SU-DHL-6 (cell line): ENCODE measurements around the gene ZCCHC13.

Source experiments
- EZH2phosphoT487 ChIP-seq: fragments of 200-600 bp; sonication (generic), shearing (Covaris generic); conservative IDR thresholded peaks from 2 replicates; pipeline ENCODE4 v1.6.1; 2018; ENCODE audit warnings: mild to moderate bottlenecking, antibody characterized with exemption, low read length, moderate library complexity, mixed read lengths
- TF ChIP-seq, protein P1 (sequence below): fragments of 200-600 bp; sonication (generic); IDR thresholded peaks from one replicate; pipeline ENCODE4 v1.5.1; 2017; ENCODE audit warnings: antibody characterized with exemption, mild to moderate bottlenecking, low read length, moderate library complexity; ENCODE audit not compliant: insufficient read depth, poor library complexity, severe bottlenecking

DNA sequence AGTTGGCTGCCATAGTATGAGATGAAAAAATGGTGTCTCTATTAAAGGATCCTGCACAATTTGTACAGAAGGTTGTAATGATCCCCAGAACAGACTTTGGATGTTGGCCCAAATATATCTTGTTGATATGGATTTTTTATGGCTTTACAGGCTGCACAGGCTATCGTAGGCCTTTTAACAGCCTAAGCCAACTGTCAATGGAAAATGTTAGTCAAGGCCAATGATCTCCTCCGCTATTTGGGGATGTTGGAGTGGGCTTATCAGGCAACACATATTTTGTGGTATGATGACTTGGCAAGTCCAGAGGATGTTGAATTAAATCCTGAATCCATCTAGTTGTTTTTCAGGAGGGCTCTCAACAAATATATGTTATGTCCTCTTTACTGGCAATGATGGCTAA lies 42.1 kb downstream of the ZCCHC13 start:
- TF ChIP-seq, protein P1, sequence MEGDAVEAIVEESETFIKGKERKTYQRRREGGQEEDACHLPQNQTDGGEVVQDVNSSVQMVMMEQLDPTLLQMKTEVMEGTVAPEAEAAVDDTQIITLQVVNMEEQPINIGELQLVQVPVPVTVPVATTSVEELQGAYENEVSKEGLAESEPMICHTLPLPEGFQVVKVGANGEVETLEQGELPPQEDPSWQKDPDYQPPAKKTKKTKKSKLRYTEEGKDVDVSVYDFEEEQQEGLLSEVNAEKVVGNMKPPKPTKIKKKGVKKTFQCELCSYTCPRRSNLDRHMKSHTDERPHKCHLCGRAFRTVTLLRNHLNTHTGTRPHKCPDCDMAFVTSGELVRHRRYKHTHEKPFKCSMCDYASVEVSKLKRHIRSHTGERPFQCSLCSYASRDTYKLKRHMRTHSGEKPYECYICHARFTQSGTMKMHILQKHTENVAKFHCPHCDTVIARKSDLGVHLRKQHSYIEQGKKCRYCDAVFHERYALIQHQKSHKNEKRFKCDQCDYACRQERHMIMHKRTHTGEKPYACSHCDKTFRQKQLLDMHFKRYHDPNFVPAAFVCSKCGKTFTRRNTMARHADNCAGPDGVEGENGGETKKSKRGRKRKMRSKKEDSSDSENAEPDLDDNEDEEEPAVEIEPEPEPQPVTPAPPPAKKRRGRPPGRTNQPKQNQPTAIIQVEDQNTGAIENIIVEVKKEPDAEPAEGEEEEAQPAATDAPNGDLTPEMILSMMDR: no peak
- no peak for TF ChIP-seq EZH2phosphoT487
